ENCODE results near the gene IL19.

Gene IL19

DNA sequence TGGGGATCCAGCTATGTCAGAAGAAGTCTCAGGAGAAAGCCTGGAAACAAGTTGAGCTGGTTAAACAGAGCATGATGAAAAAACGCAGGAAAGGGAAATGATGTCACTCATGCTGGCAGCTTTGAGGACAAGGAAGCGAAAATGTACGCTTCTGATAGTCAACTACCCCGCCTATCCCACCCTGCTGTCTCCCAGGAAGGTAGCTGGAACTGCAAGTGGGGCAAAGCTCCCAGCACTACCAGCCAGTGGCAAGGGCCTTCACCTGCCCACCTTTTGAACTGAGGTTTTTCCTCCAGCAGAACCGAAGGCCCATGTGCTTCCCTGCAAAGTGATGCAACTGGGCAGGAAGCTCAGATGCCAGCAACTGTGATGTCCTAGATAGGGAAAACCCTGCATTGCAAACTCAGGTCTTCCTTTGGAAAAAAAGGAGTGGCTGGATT lies 88.5 kb downstream of the IL19 start:
- no peaks in the 10 kb centered on the region for H4K20me1 ChIP-seq (ENCODE audit: insufficient read depth, low read length, poor library complexity, severe bottlenecking)
- H3K9me2 ChIP-seq (replicated peaks; ENCODE audit: low read depth, low read length), result no peaks in the 10 kb centered on the region
- H3F3A ChIP-seq (ENCODE audit: low read depth), result no peaks in the 10 kb centered on the region
- H3K4me1 ChIP-seq (ENCODE audit: insufficient read depth, low read length, poor library complexity, severe bottlenecking), result no peaks in the 10 kb centered on the region
- H3K4me3 ChIP-seq (ENCODE audit: low read length, poor library complexity, severe bottlenecking), result no peak overlapping the region
- no peak overlapping the region for H3K9ac ChIP-seq (ENCODE audit: low read depth, low read length, poor library complexity, severe bottlenecking)
- no peak overlapping the region for H3K4me2 ChIP-seq (ENCODE audit: low read depth, low read length, poor library complexity, severe bottlenecking)
- no peaks in the 10 kb centered on the region for H3K27me3 ChIP-seq (ENCODE audit: insufficient read depth, low read length, poor library complexity, severe bottlenecking)
- no peak for TF ChIP-seq EZH2phosphoT487 (IDR thresholded peaks at IDR 0.05; ENCODE audit: borderline replicate concordance)
- TF ChIP-seq, protein P1, sequence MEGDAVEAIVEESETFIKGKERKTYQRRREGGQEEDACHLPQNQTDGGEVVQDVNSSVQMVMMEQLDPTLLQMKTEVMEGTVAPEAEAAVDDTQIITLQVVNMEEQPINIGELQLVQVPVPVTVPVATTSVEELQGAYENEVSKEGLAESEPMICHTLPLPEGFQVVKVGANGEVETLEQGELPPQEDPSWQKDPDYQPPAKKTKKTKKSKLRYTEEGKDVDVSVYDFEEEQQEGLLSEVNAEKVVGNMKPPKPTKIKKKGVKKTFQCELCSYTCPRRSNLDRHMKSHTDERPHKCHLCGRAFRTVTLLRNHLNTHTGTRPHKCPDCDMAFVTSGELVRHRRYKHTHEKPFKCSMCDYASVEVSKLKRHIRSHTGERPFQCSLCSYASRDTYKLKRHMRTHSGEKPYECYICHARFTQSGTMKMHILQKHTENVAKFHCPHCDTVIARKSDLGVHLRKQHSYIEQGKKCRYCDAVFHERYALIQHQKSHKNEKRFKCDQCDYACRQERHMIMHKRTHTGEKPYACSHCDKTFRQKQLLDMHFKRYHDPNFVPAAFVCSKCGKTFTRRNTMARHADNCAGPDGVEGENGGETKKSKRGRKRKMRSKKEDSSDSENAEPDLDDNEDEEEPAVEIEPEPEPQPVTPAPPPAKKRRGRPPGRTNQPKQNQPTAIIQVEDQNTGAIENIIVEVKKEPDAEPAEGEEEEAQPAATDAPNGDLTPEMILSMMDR (conservative IDR thresholded peaks at IDR 0.05; ENCODE audit: low read length), result no peak
- H2AFZ ChIP-seq (ENCODE audit: low read length), result no peak overlapping the region
- no peaks in the 10 kb centered on the region for H3K9me3 ChIP-seq (ENCODE audit: insufficient read depth, low read depth, low read length)
- no peaks in the 10 kb centered on the region for H3K79me2 ChIP-seq (ENCODE audit: insufficient read depth, low read length)
- no peaks in the 10 kb centered on the region for H3K36me3 ChIP-seq (ENCODE audit: insufficient read depth, low read length)

- H3K79me2 ChIP-seq (ENCODE audit: insufficient read depth, low read length), result no peaks in the 10 kb centered on the region
- no peaks in the 10 kb centered on the region for H3K9me3 ChIP-seq (ENCODE audit: insufficient read depth, low read depth, low read length)
- no peaks in the 10 kb centered on the region for H3K4me1 ChIP-seq (ENCODE audit: insufficient read depth, low read length, poor library complexity, severe bottlenecking)
- H3K9ac ChIP-seq (ENCODE audit: low read depth, low read length, poor library complexity, severe bottlenecking), result no peak overlapping the region
- H3K4me3 ChIP-seq (ENCODE audit: low read length, poor library complexity, severe bottlenecking), result no peak overlapping the region
- H3F3A ChIP-seq (ENCODE audit: low read depth), result no peaks in the 10 kb centered on the region
- TF ChIP-seq, protein P1 (conservative IDR thresholded peaks at IDR 0.05; ENCODE audit: low read length), result no peak
- TF ChIP-seq EZH2phosphoT487 (IDR thresholded peaks at IDR 0.05; ENCODE audit: borderline replicate concordance), result no peak
- H3K4me2 ChIP-seq (ENCODE audit: low read depth, low read length, poor library complexity, severe bottlenecking), result no peak overlapping the region
- no peaks in the 10 kb centered on the region for H3K36me3 ChIP-seq (ENCODE audit: insufficient read depth, low read length)
- H4K20me1 ChIP-seq (ENCODE audit: insufficient read depth, low read length, poor library complexity, severe bottlenecking), result no peaks in the 10 kb centered on the region
- no peaks in the 10 kb centered on the region for H3K9me2 ChIP-seq (replicated peaks; ENCODE audit: low read depth, low read length)
- no peaks in the 10 kb centered on the region for H3K27me3 ChIP-seq (ENCODE audit: insufficient read depth, low read length, poor library complexity, severe bottlenecking)
- H2AFZ ChIP-seq (ENCODE audit: low read length), result no peak overlapping the region
These were observed 89.6 kb downstream of the IL19 start for GRCh38 chr1:206860165-206860564.

DNA sequence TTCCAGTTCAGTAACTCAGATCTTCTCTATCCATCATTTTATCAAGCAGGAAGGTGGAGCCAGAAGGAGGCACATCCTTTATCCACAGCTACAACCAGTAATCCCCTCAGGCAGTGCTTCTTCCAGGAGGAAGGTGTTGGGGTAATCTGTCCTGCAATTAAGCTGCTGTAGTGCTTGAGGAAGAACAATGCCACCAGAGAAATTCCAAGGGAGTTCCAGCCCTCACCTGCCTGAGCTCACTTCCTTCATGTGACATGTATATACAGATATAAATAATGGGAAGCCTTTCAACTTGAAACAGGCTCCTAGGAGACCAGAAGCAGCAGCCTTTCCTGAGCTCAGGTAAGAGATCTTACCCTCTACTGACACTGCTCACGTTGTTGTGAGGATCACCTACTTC lies 92.7 kb downstream of the IL19 start:
- TF ChIP-seq, protein P1 (conservative IDR thresholded peaks at IDR 0.05; ENCODE audit: low read length), result no peak
- TF ChIP-seq EZH2phosphoT487 (IDR thresholded peaks at IDR 0.05; ENCODE audit: borderline replicate concordance), result no peak
- Histone ChIP-seq H3K27me3 (ENCODE audit: insufficient read depth, low read length, poor library complexity, severe bottlenecking) (no peaks in the 10 kb centered on the region), H3K79me2 (ENCODE audit: insufficient read depth, low read length) (no peaks in the 10 kb centered on the region)

More for the DNA sequence above, 92.7 kb downstream of the IL19 start:
- H3K9me3 ChIP-seq (ENCODE audit: insufficient read depth, low read depth, low read length), result no peaks in the 10 kb centered on the region
- H3F3A ChIP-seq (ENCODE audit: low read depth), result no peaks in the 10 kb centered on the region
- no peak overlapping the region for H3K4me3 ChIP-seq (ENCODE audit: low read length, poor library complexity, severe bottlenecking)
- no peak overlapping the region for H2AFZ ChIP-seq (ENCODE audit: low read length)
- no peak overlapping the region for H3K9ac ChIP-seq (ENCODE audit: low read depth, low read length, poor library complexity, severe bottlenecking)
- H3K4me2 ChIP-seq (ENCODE audit: low read depth, low read length, poor library complexity, severe bottlenecking), result no peak overlapping the region
- no peaks in the 10 kb centered on the region for H3K36me3 ChIP-seq (ENCODE audit: insufficient read depth, low read length)
- H4K20me1 ChIP-seq (ENCODE audit: insufficient read depth, low read length, poor library complexity, severe bottlenecking), result no peaks in the 10 kb centered on the region
- no peaks in the 10 kb centered on the region for H3K9me2 ChIP-seq (replicated peaks; ENCODE audit: low read depth, low read length)
- no peaks in the 10 kb centered on the region for H3K4me1 ChIP-seq (ENCODE audit: insufficient read depth, low read length, poor library complexity, severe bottlenecking)

Data from Loucy (cell line).